ENCODE data around the gene HNMT. TPM values are rescaled to one million over a fixed set of nuclear protein-coding genes. Genes with fewer than 3 reads are reported as not detected.

The HNMT gene
- total and polyA plus RNA-seq, 2 of the 8 experiments (the other 6 are each of a cell fraction or from before 2014, with no cell fraction given): 1.6 to 3.6 TPM

- no peak for TF ChIP-seq CTCF (IDR thresholded peaks at IDR 0.05; ENCODE audit: control extremely low read depth in 1 of 3, insufficient read depth in 1 of 3, low read depth in 1 of 3, low read length in 3 of 3)
- TF ChIP-seq TAF1 (IDR thresholded peaks at IDR 0.05; ENCODE audit: low read depth, low read length): no peak
These were observed 38.7 kb upstream of the HNMT start (continued) for GRCh38 chr2:137925599-137925998.
